ENCODE measurements around the gene NKD2.

Gene NKD2

GRCh38 chr5:1035421-1036405, 27.1 kb downstream of the NKD2 start:
- TF ChIP-seq SIN3A (IDR thresholded peaks at IDR 0.05; ENCODE audit: borderline replicate concordance, insufficient read depth, low read length) (no peak), POLR2AphosphoS5 (IDR thresholded peaks at IDR 0.05; ENCODE audit: low read depth, low read length) (no peak), TAF1 (IDR thresholded peaks at IDR 0.05; ENCODE audit: borderline replicate concordance, insufficient read depth, low read length) (no peak), FOXP2 (optimal IDR thresholded peaks at IDR 0.05; ENCODE audit: borderline replicate concordance, extremely low read depth, extremely low read length, insufficient read depth) (no peak)
- TF ChIP-seq, protein P1, sequence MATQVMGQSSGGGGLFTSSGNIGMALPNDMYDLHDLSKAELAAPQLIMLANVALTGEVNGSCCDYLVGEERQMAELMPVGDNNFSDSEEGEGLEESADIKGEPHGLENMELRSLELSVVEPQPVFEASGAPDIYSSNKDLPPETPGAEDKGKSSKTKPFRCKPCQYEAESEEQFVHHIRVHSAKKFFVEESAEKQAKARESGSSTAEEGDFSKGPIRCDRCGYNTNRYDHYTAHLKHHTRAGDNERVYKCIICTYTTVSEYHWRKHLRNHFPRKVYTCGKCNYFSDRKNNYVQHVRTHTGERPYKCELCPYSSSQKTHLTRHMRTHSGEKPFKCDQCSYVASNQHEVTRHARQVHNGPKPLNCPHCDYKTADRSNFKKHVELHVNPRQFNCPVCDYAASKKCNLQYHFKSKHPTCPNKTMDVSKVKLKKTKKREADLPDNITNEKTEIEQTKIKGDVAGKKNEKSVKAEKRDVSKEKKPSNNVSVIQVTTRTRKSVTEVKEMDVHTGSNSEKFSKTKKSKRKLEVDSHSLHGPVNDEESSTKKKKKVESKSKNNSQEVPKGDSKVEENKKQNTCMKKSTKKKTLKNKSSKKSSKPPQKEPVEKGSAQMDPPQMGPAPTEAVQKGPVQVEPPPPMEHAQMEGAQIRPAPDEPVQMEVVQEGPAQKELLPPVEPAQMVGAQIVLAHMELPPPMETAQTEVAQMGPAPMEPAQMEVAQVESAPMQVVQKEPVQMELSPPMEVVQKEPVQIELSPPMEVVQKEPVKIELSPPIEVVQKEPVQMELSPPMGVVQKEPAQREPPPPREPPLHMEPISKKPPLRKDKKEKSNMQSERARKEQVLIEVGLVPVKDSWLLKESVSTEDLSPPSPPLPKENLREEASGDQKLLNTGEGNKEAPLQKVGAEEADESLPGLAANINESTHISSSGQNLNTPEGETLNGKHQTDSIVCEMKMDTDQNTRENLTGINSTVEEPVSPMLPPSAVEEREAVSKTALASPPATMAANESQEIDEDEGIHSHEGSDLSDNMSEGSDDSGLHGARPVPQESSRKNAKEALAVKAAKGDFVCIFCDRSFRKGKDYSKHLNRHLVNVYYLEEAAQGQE (IDR thresholded peaks at IDR 0.05; ENCODE audit: insufficient read depth in 1 of 2, low read depth in 2 of 2, low read length in 2 of 2), result no peak

GRCh38 chr5:1036504-1037122, 28.0 kb downstream of the NKD2 start:
- TF ChIP-seq FOXP2 (optimal IDR thresholded peaks at IDR 0.05; ENCODE audit: borderline replicate concordance, extremely low read depth, extremely low read length, insufficient read depth), result no peak
- no peak for TF ChIP-seq POLR2AphosphoS5 (IDR thresholded peaks at IDR 0.05; ENCODE audit: low read depth, low read length)
- TF ChIP-seq SIN3A (IDR thresholded peaks at IDR 0.05; ENCODE audit: borderline replicate concordance, insufficient read depth, low read length), result no peak
- TF ChIP-seq TAF1 (IDR thresholded peaks at IDR 0.05; ENCODE audit: borderline replicate concordance, insufficient read depth, low read length), result no peak
- TF ChIP-seq, protein P1 (IDR thresholded peaks at IDR 0.05; ENCODE audit: insufficient read depth in 1 of 2, low read depth in 2 of 2, low read length in 2 of 2), result no peak

GRCh38 chr5:1037123-1037670, 28.6 kb downstream of the NKD2 start:
- TF ChIP-seq SIN3A (IDR thresholded peaks at IDR 0.05; ENCODE audit: borderline replicate concordance, insufficient read depth, low read length) (no peak), FOXP2 (optimal IDR thresholded peaks at IDR 0.05; ENCODE audit: borderline replicate concordance, extremely low read depth, extremely low read length, insufficient read depth) (no peak)

DNA sequence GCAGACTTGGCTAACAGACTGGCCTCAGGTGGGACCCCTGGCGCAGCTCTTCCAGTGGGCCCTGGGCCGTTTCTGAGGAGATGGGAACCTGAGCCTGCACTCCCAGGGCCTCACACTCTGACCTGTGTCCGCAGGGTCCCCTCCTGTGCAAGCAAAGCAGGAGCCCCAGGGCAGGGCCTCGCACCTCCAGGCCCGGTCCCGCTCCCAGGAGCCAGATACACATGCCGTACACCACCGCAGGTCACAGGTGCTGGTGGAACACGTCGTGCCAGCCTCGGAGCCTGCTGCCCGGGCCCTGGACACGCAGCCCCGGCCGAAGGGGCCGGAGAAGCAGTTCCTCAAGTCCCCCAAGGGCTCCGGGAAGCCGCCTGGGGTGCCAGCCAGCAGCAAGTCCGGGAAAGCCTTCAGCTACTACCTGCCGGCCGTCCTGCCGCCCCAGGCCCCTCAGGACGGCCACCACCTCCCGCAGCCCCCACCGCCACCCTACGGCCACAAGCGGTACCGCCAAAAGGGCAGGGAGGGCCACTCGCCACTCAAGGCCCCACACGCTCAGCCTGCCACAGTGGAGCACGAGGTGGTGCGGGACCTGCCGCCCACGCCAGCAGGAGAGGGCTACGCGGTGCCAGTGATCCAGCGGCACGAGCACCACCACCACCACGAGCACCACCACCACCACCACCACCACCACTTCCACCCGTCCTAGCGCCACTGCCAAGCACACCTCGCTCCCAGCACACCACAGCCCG, 29.2 kb downstream of the NKD2 start:
- TF ChIP-seq POLR2AphosphoS5 (IDR thresholded peaks at IDR 0.05; ENCODE audit: low read depth, low read length), result no peak
- no peak for TF ChIP-seq TAF1 (IDR thresholded peaks at IDR 0.05; ENCODE audit: borderline replicate concordance, insufficient read depth, low read length)
- TF ChIP-seq, protein P1 (IDR thresholded peaks at IDR 0.05; ENCODE audit: insufficient read depth in 1 of 2, low read depth in 2 of 2, low read length in 2 of 2), result no peak
- no peak for TF ChIP-seq SIN3A (IDR thresholded peaks at IDR 0.05; ENCODE audit: borderline replicate concordance, insufficient read depth, low read length)
- no peak for TF ChIP-seq FOXP2 (optimal IDR thresholded peaks at IDR 0.05; ENCODE audit: borderline replicate concordance, extremely low read depth, extremely low read length, insufficient read depth)

Data from PFSK-1 (cell line).